M059J (cell line): ENCODE data around the gene SLC38A2. TPM values are rescaled to one million over a fixed set of nuclear protein-coding genes. Genes with fewer than 3 reads are reported as not detected.
A peak's percentile ranks its signal among the peaks of the same experiment; 100 is the strongest.

Experiments used
- DNase-seq: peaks from one replicate; pipeline ENCODE4 v3.0.0-alpha.2; 2012; ENCODE audit warnings: low read depth
- total RNA-seq: library from RNA; depleted of rRNA; stranded (reverse); fragments of >200 nt; shearing (Covaris generic); gene quantifications from 2 replicates; pipeline ENCODE4 v1.2.3, GENCODE V29; 2014

Gene SLC38A2
- total RNA-seq, 1 experiment from 2014 or later, result 447 TPM

DNA sequence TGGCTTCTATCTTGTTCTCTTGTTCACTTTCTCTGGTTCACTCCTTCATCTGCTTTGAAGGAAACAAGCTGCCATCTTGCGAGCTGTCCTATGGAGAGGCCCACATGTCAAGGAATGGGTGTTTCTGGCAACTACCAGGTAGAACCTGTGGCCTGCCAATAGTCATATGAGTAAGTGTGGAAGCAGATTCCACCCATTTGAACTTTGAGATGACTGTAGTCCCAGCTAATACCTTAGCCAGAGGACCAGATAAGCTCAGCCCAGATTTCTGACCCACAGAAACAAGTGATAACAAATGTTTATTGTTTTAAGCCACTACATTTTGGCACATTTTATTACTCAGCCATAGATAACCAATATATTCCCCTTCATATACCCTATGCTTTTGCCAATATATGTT is 4.0 kb upstream of the SLC38A2 start:
- DNase-seq, result no peak

DNA sequence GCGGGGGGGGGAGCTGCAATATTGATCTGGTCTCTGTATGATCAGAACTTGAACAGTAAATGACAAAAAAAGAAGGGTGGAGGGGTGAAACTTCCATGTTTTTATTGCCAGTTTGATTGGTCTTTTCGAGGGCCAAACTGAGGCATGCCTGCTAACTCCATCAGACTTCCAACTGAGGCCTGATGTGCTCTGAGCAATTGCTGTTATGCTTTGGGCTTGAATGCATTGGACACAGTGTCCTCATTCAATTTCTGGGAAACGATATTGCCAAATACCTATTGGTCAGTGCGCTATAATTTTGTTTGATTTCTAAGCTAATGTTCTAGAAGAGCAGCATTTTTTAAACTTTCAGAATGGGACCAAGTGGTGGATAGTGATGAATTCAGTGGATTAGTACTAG is 2.1 kb upstream of the SLC38A2 start:
- DNase-seq, result no peak

DNA sequence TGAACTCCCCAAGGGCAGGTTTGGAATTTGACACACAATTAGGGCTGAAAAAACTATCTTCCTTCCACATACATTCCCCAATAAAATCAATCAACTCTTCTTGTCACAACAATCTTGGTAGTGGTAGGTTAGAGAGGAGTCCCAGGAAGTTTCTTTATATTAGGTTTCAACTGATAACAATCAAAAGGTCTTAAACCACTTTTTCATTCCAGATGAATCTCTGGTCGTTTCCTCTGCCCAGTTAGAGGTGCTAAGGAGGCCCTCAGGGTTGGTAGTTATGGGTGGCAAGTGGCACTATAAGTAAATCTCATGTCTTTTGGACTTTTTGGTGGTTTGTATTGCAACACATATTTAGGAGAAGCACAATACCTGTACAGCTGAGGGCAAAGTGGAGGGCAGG is 1.7 kb upstream of the SLC38A2 start:
- DNase-seq, result peak; percentile 68

DNA sequence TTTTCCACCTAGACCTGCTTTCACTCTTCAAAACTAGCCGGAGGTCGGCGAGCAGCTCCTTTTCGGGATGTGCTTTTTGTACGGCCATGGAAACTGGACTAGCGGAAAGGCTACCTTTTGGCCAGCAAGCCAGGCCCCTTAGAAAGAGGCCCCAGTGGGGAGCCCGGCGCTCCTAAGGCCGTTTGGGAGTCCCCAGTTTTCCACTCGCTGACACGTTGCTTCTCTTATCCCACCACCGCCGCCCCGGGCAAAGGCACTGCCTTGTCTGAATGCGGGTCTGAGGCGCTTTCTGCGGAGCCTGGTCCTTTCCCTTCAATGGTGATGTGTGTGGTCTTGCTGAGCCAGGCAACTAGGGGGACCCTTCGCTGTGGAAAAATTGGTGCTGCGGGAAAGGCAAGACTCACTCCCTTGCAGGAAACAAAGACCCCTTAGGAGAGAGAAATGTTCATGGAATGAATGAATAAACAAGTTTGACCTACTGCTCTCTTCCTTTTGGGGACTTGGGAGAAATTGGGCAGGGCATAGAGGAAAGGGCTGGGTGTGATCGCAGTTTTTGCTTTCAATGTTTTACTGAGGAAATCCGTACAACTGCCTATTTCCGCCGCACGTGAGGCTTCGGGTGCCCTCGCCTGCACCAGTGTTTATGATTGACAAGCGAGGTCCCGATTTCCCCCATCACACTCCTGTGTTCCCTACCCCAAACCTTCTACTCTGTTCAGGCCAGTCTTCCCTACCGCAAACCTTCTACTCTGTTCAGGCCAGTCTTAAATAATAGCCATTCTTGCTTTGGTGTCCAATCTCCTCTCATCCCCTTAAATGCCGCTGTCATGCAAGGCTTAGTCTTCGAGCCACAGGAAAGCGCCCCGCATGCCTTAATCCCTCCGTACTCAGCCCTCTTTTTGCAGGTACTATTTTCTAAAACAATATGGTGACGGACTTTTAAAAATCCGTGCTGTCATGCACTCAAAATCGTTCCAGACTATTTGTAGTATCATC is 1.0 kb upstream of the SLC38A2 start:
- DNase-seq, result peak; percentile 68

DNA sequence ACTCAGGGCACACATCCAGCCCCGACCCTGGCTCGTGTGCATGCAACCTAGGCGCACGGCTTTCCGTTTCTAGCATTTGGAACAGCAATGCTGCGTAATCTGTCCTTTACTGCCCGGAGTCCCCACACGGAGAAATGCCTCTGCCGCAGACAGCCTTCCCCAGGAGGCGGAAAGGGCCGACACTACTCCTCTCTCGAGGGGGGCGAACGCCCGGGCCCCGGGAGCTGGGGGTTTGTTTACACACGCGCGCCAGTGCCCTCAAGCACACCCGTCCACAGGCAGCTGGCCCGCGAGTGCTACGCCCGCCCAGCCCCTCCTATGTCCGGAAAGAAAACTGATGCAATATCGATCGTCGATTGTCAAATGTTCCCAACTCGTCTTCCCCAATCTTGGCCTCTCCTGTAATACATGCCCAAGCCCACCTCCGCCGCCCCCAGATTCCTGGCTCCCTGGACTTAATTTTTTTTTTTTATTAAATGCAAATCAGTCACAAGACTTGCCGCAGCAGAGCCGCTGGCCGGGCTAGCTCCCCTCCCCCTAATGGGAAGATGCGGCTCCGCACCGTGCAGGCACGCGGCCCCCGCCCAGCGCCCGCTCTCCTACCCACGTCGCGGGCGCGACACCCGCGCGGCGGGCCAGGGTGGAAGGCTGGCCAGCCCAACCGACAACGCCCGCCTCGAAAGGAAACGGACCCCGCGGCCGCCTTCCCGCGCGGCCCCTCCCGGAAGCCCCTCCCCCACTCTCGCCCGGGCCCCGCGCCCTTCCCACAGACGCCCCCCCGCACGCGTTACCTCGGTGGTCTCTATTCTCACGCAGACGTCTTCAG is 642 bp downstream of the SLC38A2 start:
- peak; percentile 32 for DNase-seq

DNA sequence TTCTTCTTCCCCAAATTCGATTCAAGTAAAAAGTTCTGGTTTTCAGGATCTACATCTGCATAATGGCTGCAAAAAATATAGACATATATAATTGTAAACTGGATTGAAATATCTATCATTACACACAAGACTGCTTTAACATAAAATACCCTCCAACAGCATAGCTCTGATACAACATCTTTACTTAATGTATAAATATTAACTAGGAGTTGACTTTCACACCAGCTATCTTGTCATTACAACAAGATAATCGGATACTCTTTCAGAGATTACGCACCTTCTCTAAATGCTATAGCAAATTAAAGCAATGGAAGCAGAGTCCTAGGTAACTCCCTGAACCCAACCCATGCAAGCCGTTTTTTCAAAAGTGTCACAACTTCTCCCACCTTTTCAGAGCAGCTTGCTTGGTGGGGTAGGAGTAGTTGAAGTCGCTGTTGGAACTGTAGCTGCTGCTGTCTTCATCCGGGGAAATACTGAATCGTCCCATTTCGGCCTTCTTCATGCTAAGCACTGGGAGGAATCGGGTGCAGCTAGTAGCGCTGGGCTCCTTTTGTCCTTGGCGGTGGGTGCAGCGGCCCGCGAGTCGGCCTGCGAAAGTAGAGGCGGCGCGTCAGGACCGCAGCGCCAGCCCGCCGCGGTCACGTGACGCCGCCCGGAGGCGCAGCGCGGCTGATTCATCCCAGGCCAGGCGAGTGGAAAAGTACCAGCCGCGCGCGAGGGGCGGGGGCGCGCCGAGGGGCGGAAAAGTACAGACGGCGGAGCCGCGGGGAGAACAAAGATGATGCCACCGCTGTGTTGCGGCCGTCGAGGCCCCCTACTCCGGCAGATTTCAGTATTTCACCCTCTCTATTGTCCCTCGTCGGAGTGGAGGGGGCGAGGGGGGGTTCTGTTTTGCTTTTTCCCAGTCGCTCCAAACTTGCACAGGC is 1.5 kb downstream of the SLC38A2 start:
- DNase-seq, result peak; percentile 85

DNA sequence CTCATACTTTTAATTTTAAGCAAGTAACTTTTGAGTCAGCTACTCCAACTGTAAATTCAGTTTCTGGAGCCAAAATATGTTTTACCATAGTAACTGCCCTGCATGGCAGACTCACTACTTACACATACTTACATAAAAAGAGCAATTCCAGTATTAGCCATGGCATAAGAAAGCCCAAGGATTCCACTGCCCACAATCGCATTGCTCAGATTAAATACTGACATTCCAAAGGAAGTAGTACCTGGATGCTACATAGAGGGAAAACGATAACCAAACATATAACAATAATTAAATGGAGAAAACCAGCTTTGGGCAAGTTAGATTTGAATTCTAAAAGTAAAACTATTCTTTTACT is 2.2 kb downstream of the SLC38A2 start:
- peak; percentile 32 for DNase-seq

DNA sequence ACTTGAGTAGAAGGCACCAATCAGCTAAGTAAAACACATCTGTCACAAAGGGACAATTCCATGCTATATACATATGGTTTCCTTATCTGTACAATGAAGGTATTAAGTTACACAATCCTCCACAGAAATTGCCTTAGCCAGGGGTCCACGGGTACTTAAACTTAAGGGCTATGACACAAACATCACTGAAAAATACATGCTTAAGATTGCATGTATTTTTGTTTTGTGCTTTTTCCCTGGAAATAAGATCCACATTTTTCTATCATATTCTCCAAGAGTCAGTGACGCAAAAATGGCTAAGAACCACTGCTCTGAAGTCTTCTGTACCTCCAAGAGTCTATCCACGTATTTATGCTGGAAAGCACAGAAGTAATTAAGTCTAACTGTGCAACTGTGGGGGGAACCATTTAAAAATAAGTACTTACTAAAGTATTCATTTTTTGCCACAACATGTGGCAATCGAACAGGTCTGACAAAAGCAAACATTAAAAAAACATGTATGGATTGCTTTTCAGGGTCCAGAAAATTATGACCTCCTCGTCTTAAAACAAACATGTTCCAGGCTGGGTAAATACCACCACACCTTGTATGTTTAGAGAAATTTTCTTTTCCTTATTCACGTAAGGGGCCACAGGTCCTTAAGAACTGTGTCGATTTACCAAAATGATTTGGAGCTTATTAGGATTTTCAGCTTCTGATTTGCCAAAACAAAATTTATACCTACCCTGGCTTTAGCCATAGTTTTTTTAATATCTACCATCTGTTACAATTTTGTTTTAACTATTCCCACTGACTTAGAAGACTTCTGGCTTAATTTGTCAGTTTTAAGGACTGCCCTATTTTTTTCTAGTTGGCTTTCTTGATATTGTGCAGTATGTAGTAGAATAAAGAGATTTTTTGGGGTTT is 2.8 kb downstream of the SLC38A2 start:
- no peak for DNase-seq

DNA sequence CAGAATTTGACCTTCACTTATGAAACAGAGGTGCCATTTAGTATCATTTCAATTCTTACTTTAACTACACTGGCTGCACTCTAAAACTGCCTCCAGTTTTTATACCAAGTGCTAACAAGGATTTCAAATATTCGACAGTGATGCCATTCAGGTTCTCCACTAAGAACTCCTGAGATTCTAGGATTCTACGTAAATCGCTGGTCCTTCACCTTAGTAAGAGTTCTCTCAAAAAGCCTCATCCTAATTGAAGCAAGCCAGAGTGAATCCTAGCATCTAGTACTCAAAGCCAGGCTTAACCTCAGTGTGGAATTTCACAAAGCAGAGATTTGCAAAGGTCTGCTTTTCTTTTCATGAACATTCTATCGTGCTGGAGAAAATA is 3.5 kb downstream of the SLC38A2 start:
- DNase-seq, result no peak

DNA sequence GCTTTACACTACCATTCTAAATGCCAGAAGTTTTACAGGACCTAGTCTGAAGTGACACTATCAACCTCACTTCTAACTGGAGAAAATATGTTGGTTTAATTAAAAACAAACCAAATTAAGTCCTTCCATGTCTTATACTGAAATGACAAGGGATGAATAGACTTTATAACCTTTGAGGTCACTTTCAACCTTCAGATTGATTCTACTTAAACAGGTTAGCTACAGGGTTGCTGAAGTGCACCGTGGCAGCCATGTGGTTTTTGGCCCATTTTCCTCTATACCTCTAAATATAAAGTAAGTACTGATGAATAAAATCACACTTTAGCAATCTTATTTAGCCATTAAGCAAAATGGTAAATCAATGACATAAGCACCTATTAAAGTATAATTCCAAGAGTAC is 3.9 kb downstream of the SLC38A2 start:
- no peak for DNase-seq

DNA sequence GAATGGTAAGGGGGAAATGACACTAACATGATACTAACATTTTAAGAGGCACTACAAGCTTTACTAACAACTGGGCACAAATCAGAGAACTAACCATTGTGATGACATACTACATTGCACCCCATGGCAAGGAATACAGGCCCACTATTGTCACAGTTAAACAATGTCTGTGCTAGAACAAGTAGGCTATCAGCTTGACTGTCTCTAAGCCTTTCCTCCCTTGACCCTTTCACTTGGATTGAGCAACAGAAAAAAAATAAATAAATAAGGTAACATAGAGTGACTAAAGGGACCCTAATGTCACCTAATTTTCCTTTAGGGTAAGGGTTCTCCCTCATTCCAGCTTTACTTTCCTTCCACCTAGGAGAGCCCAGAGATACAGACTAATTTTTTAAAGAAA is 4.4 kb downstream of the SLC38A2 start:
- no peak for DNase-seq

DNA sequence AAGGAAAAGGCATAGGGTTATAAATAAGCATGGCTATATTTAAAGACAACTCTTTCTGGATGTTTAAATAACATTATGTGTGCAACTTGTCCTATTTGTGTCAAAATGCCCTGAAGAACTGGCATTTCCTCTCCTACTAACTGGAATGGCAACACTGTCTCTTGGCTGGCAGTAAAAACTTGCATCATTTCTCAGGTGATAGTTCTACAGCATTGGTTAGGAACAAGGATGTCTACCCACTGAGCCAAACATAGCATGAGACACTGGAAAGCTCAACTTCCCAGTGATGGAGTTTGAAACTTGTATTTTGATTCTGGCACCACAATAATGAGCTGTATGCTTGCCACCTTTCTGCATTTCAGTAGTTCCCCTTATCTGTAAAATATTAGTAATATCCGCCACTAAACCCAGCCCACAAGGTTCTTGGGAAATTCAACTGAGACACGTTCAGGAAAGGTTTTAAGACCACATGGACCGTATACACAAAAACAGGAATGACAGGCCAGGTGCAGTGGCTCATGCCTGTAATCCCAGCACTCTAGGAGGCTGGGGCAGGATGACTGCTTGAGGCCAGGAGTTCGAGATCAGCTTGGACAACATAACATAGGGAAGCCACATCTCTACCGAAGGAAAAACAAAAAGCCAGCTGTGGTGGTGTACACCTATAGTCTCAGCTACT is 5.1 kb downstream of the SLC38A2 start:
- DNase-seq, result no peak

DNA sequence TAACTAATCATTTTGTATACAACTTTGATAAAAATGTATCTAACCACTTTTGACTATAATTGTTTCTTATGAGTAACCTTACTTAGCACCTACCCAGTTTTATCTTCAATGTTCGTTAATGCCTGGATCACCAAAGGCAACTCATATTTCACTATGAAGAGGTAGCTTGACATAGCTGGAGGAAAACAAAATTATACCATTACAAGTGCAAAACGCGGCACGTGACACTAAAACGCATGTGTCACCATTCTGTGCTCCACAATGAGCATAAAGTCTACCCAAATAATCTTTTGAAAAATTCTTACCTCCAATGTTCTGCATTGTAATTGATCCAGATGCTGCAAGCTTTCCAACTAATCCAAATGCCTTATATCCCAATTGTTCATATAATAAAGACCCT is 5.8 kb downstream of the SLC38A2 start:
- no peak for DNase-seq

DNA sequence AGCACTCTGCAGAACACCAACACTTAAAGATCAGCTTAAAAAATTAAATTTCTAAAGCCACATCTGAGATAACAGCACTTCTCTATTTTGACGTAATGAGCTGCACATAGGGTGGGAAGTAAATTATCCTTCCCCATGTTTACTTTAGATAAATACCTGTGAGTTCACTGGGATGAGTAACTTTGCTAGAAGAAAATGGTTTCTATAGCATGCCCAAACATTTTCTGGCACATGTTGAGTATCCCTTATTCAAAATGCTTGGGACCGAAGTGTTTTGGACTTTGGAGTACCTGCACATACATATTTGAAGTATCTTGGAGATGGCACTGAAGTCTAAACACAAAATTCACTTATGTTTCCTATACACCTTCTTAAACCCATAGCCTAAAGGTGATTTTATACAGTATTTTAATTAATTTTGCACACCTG is 6.6 kb downstream of the SLC38A2 start:
- DNase-seq, result no peak

DNA sequence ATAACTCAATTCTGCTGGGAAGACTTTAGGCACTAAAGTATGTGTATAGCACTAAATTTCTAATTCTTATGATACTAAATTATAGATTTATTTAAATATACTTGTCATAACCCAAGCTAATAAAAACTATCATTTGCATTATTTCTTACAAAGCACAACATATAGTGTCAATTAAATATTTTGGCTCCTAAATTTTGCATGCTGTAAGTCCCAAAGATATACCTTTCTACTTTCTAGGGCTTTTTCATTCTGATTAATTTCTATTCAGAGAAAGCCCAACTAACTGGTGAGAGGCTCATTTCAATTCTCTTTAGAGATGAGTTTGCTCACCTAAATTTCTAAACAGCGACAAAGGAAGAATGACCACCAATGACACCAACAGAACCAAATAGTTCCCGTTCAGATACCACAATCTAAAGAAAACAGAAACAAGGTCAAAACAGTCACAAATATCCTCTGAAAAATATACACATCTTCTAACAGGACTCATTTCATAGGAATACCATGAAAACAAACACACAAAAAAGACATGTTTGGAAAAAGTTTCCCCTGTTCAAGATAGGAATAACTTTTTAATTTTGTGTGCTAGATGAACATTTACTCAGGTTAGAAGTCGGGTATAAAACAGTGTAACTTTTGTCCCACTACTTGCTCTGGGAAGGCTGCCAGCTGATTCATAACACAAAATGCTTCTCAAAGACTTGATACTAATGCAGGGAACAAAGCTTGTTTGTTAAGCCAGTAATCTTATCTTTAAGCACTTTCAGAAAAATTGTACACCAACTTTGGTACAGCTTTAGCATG is 7.6 kb downstream of the SLC38A2 start:
- peak; percentile 87 for DNase-seq

DNA sequence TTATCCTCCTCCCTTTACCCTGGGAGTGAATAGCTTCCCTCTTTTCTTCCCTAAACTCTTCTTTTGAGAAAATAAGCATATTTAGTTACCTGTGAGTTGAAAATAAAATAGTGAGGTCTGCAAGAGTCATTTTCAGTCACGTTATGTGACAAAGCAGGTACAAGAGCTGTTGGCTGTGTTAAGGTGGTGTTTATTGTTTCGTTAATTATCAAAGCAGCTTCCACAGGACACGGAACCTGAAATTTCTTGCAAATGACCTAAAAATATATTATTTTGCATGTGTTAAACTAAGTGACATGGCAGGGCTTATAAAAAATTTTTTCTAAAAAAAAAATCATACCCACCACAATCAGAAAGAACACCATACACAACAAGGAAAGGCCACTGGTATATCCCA is 8.3 kb downstream of the SLC38A2 start:
- DNase-seq, result no peak

DNA sequence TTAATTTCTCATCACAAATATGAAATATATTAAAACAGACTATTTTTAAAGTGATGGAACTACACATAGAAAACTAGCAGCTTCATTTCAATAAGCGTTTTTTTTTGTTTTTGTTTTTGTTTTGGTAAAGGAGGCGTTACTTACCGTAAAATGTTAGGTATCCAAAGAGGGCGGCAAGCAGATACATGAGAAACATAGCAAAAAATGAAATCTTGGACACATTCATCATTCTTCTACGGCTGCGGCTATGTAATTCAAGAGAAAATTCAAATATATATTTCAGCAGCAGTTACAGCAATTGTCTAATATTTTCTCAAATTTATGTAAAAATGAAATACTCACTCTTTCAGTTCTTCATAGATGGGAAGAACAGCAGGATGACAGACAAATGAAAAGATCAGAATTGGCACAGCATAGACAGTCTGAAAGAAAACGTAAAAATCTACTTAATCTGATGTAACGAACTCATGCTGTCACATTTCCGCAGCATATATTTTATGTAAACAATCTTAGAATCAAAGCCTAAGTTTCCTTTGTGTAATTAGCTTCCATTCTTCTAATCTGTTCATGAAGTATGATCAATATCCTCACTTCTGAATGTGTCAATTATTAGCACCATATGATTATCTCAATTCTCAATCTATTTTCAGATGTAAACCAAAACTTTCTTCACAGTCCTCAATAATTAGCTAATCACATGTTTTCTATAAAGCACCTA is 8.8 kb downstream of the SLC38A2 start:
- DNase-seq, result no peak

DNA sequence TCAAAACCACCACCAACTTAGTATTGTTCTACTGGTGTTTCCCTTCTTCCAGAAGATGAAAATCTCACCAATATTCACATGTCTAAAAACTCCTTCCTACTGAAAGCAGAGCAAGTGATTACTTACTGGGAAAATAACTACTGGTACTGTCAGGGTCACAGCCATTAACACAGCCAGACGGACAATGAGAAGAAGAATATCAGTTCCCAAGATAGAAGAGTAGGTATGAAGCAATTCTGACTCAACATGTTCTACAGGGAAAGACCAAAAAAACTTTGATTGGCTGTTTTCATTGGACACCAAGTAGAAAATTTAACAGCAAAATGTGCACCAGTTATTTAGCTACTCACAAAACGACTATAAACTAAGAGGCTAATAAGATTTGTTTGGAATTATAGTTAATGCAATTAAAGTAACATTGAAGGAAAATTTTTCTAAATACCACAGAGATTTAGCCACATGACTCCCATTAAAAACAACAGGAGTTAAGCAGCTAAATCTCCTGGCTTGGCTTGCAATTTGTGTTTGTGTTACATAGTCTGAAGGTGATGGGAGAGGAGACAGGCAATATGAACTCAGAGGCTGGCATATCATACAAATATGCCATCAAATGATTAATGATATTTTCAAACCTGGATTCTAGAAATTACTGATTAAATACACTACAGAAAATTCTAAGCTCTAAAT is 9.5 kb downstream of the SLC38A2 start:
- no peak for DNase-seq
